ENCODE data around the gene PDZD2.

PDZD2 gene

GRCh38 chr5:31913808-31914207, 274.9 kb downstream of the PDZD2 start:
- no peak for DNase-seq (ENCODE audit: low read depth in 1 of 2, low spot score in 1 of 2)

DNA sequence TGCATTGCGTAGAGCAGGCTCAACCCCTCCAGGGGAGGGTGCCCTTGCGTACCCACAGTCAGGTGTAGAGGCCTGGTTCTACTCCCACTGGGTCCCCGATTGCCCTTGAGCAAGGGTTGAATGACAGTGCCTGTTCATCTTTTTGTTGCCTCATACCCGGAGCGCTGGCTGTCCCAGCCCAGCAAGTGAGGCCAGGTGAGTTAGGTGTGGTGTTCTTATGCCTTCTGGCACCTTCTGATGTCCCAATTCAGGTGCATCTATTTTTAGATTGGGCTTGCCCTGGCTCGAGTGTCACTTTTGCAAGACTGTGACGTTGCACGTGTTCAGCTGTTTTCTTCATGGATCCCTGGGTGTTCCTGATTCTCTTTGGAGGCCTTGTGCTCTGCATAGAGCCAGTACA, 277.4 kb downstream of the PDZD2 start:
- no peak for DNase-seq (ENCODE audit: low read depth in 1 of 2, low spot score in 1 of 2)

- no peak for DNase-seq (ENCODE audit: low read depth in 1 of 2, low spot score in 1 of 2)
Observed at GRCh38 chr5:31918739-31919138, 279.8 kb downstream of the PDZD2 start.

GRCh38 chr5:31921852-31922305, 282.9 kb downstream of the PDZD2 start:
- no peak for DNase-seq (ENCODE audit: low read depth in 1 of 2, low spot score in 1 of 2)

GRCh38 chr5:31924005-31924404, 285.1 kb downstream of the PDZD2 start:
- no peak for DNase-seq (ENCODE audit: low read depth in 1 of 2, low spot score in 1 of 2)

- no peak for DNase-seq (ENCODE audit: low read depth in 1 of 2, low spot score in 1 of 2)
Observed at GRCh38 chr5:31931874-31932273, 292.9 kb downstream of the PDZD2 start.

DNA sequence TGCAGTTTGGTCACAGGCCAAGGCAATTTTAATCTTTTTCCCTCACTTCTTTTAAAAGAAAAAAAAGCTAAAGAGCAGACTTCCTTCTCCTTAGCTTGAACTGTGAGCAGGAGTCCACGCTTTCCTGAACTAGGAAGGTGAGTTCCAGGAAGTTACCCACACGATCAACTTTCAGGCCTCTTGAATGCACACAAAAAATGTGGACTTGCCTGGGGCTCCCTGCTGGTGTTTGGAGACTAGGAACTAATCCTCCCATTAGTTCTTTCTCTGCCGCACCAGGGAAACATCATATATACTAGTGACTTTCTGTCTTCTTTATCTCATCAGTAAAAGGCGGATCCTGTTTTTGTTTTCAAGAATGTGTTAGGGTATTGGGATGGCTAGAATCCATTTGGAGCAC, 295.2 kb downstream of the PDZD2 start:
- no peak for DNase-seq (ENCODE audit: low read depth in 1 of 2, low spot score in 1 of 2)

GRCh38 chr5:31935496-31936369, 296.8 kb downstream of the PDZD2 start:
- no peak for DNase-seq (ENCODE audit: low read depth in 1 of 2, low spot score in 1 of 2)

DNA sequence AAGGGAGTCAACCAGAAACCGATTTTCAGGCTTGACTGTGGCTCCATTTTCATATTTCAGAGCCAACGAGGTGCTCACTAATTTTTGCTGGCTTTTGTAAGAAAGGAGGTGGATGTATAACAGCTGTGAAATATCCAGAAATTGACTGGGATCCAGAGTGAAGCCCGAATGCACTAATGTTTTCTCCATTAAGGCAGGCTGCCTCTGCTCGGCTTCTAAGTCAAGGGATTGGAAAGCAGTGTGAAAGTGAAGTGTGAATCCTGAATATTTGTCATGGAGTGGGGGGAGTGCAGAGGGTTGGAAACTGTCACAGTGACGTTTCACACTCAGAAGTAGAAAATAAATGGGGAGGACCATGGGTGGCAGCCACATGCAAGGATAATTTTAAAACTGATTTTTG, 297.8 kb downstream of the PDZD2 start:
- DNase-seq (ENCODE audit: low read depth in 1 of 2, low spot score in 1 of 2), result no peak

DNA sequence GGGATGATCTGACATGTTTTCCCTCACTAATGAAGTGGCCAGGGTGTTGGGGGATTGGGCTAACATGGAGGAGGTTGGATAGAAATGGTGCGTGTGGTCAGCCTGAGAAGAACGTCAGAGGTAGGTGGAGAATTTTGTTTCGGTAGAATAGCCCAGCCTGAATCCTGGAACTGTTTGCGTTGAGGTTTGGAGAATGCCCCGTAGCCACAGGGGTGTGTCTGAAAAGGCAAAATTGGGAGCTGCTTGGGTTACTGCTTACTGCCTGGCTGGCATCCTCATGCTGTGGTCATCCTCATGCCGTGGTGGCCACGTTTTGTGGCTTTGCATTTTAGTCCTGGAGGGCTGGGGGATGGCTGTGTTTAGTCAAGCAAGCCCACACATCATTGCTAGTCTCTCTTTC, 298.3 kb downstream of the PDZD2 start:
- no peak for DNase-seq (ENCODE audit: low read depth in 1 of 2, low spot score in 1 of 2)

GRCh38 chr5:31937703-31938102, 298.8 kb downstream of the PDZD2 start:
- DNase-seq (ENCODE audit: low read depth in 1 of 2, low spot score in 1 of 2), result no peak

- no peak for DNase-seq (ENCODE audit: low read depth in 1 of 2, low spot score in 1 of 2)
Observed at GRCh38 chr5:31939151-31939550, 300.2 kb downstream of the PDZD2 start.

GRCh38 chr5:31941151-31941755, 302.3 kb downstream of the PDZD2 start:
- DNase-seq (ENCODE audit: low read depth in 1 of 2, low spot score in 1 of 2), result no peak

DNA sequence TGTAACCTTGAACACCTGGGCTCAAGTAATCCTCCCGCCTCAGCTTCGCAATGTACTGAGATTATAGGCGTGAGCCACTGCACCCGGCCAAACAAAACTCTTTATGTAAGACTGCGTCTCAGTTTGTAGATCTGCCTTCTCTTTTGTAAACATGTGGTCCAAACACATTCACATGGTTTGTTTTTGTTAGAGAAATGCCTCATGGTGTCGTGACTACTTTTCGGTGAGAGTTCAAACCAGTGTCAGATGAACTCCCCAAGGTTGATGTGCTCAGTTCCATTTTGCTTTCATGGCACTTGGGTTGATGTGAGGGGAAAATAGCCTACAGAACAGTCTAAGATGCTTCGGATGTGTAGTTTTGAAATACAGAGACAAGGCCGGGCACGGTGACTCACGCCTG, 303.6 kb downstream of the PDZD2 start:
- no peak for DNase-seq (ENCODE audit: low read depth in 1 of 2, low spot score in 1 of 2)

- no peak for DNase-seq (ENCODE audit: low read depth in 1 of 2, low spot score in 1 of 2)
Observed at GRCh38 chr5:31944684-31945445, 305.9 kb downstream of the PDZD2 start.

DNA sequence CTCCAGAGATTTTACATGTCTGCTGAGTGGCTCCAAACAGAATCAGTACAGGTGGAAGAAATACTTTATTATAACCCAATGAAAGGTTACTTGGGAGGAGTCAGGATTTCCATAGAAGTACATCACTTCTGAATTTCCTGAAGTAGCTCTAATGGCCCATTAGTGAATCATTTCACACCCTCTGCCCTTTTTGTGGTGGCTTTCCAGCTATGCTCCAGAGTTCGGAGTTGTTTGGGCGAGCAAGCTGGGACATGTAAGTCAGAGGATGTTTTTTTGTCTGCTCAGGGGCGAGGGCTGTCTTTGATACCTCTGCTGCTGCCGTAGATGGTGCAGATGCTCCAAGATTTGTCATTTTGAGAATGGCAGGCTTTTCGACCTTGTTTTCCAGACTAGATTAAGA, 309.1 kb downstream of the PDZD2 start:
- no peak for DNase-seq (ENCODE audit: low read depth in 1 of 2, low spot score in 1 of 2)

GRCh38 chr5:31952067-31952466, 313.1 kb downstream of the PDZD2 start:
- DNase-seq (ENCODE audit: low read depth in 1 of 2, low spot score in 1 of 2), result no peak

DNA sequence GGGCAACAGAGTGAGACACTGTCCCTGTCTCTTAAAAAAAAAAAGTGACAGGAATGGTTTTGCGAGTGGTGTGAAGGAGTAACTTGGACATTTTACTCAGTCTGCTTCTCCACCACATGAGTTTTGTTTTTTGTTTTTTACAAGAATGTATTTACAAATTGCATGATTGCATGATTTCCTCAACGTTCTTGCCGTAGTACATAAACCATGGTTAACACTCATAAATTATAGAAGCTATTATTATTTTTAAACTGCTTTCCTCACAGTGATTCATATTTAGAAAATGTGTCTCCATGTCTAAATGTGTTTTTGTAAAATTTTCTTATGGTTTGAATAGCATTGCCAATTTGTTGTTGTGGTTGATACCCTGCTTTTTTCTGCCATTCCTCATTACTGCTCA, 315.2 kb downstream of the PDZD2 start:
- DNase-seq (ENCODE audit: low read depth in 1 of 2, low spot score in 1 of 2), result no peak

- DNase-seq (ENCODE audit: low read depth in 1 of 2, low spot score in 1 of 2), result no peak
Observed at GRCh38 chr5:31957151-31957550, 318.2 kb downstream of the PDZD2 start.

GRCh38 chr5:31962351-31962751, 323.4 kb downstream of the PDZD2 start:
- no peak for DNase-seq (ENCODE audit: low read depth in 1 of 2, low spot score in 1 of 2)

GRCh38 chr5:31962871-31963307, 324.0 kb downstream of the PDZD2 start:
- DNase-seq (ENCODE audit: low read depth in 1 of 2, low spot score in 1 of 2), result no peak
